Posterior vena cava (tissue), 2 donors: ENCODE data around the gene ZNF621. TPM values are rescaled to one million over a fixed set of nuclear protein-coding genes. Genes with fewer than 3 reads are reported as not detected.

Source experiments
- DNase-seq: peaks from one replicate; pipeline ENCODE4 v3.0.0-alpha.2; 2020; ENCODE audit warnings: low spot score
- intact Hi-C, 2 donors: fragments of 100-400 bp; cut with DNase I; formaldehyde crosslinking; loops; one replicate each; pipeline versions ENCODE4 v1.14.1 to v1.14.2; 2022 to 2023
- long read RNA-seq, 2 donors: library from polyadenylated mRNA; unstranded; transcript quantifications; one replicate each; pipeline ENCODE4 v2.0.0, GENCODE V29; 2020 to 2021
- total RNA-seq, 2 donors: library from RNA; stranded (reverse); fragmentation: NEBNext Ultra II Directional; extraction: Animal tissue kit (Norgen Biotek cat#: 25700); gene quantifications; one replicate each; pipeline ENCODE4 v1.2.1, GENCODE V29; 2021
- donor health status: DM: yes; HTN: yes; CAD: no.
- donor health status: DM: yes; HTN: yes; CAD: no.

Gene ZNF621
- 10 to 100 TPM; 21.0 to 23.8 TPM for total RNA-seq
- long read RNA-seq, donor 1, partial matches to known transcripts: 0 of 1 reads
- long read RNA-seq, donor 1, other reads (novel, unspliced or antisense): 1 of 1 reads
- long read RNA-seq, donor 2, full-length matches to known transcripts: 7 of 15 reads
- long read RNA-seq, donor 2, partial matches to known transcripts: 1 of 15 reads
- long read RNA-seq, donor 2, other reads (novel, unspliced or antisense): 7 of 15 reads

- DNase-seq: peak; percentile 98
- intact Hi-C loops: loop anchor here (10.0 kb wide), 2 partner anchors 70 to 220 kb away; partner anchors contain the start of genes EIF1B (in 1 of the 2) and RPL14 (in 1 of the 2)
Observed at GRCh38 chr3:40524568-40525285, at the start of gene ZNF621. ZNF621 (plus strand) TSS chr3:40524960; CDS start chr3:40525841, 881 bp downstream.

GRCh38 chr3:40476478-40477470 is 48.0 kb upstream of the ZNF621 start, which contains the start of gene ZNF619:
ZNF619 (plus strand) TSS chr3:40477122; CDS start chr3:40477980, 858 bp downstream.
- intact Hi-C loops: no loop called here
- peak; percentile 94 for DNase-seq

GRCh38 chr3:40477666-40478065 is 47.1 kb upstream of the ZNF621 start:
- no peak for DNase-seq
- intact Hi-C loops: no loop called here

GRCh38 chr3:40487172-40487571 is 37.6 kb upstream of the ZNF621 start:
- DNase-seq: no peak
- intact Hi-C loops: no loop called here

GRCh38 chr3:40490916-40491315 is 33.8 kb upstream of the ZNF621 start:
- intact Hi-C loops: no loop called here
- DNase-seq: no peak

- intact Hi-C loops: no loop called here
- DNase-seq: no peak
Observed at GRCh38 chr3:40494698-40495097, 30.1 kb upstream of the ZNF621 start.

- DNase-seq: no peak
- intact Hi-C loops: no loop called here
Observed at GRCh38 chr3:40497288-40497687, 27.5 kb upstream of the ZNF621 start.

- intact Hi-C loops: no loop called here
- DNase-seq: no peak
Observed at GRCh38 chr3:40499952-40500351, 24.8 kb upstream of the ZNF621 start.

- DNase-seq: no peak
- intact Hi-C loops: no loop called here
Observed at GRCh38 chr3:40502034-40502433, 22.7 kb upstream of the ZNF621 start.

- DNase-seq: no peak
- intact Hi-C loops: no loop called here
Observed at GRCh38 chr3:40504636-40505430, 19.9 kb upstream of the ZNF621 start.

GRCh38 chr3:40505599-40506462 is 18.9 kb upstream of the ZNF621 start, which contains the start of gene ZNF620:
ZNF620 (plus strand) TSS chr3:40506039; CDS start chr3:40506353, 314 bp downstream.
- intact Hi-C loops: no loop called here
- DNase-seq: peak; percentile 87

GRCh38 chr3:40511031-40511718 is 13.6 kb upstream of the ZNF621 start:
- DNase-seq: no peak
- intact Hi-C loops: no loop called here

- no peak for DNase-seq
- intact Hi-C loops: no loop called here
Observed at GRCh38 chr3:40516201-40516600, 8.6 kb upstream of the ZNF621 start.

GRCh38 chr3:40518067-40518466 is 6.7 kb upstream of the ZNF621 start:
- no peak for DNase-seq
- intact Hi-C loops: no loop called here

- DNase-seq: no peak
Observed at GRCh38 chr3:40518848-40519247, 5.9 kb upstream of the ZNF621 start.

GRCh38 chr3:40521254-40521653 is 3.5 kb upstream of the ZNF621 start:
- intact Hi-C loops: loop anchor here (10.0 kb wide), 2 partner anchors 66 to 216 kb away; partner anchors contain the start of genes EIF1B (in 1 of the 2) and RPL14 (in 1 of the 2)

More at GRCh38 chr3:40518848-40519247, 5.9 kb upstream of the ZNF621 start:
- intact Hi-C loops: no loop called here

GRCh38 chr3:40523781-40524180 is 979 bp upstream of the ZNF621 start:
- no peak for DNase-seq
- intact Hi-C loops: loop anchor here (10.0 kb wide), 2 partner anchors 69 to 219 kb away; partner anchors contain the start of genes EIF1B (in 1 of the 2) and RPL14 (in 1 of the 2)

More at GRCh38 chr3:40521254-40521653, 3.5 kb upstream of the ZNF621 start:
- DNase-seq: no peak
